Stomach (tissue), 9 donors: Measurements from ENCODE around the gene ITSN2. TPM values are rescaled to one million over a fixed set of nuclear protein-coding genes. Genes with fewer than 3 reads are reported as not detected.

ENCODE experiments used
- DNase-seq, 2 donors: peaks; one replicate each; pipeline versions ENCODE4 v3.0.0 to v3.0.0-alpha.2; 2013 to 2019
- H3K27ac ChIP-seq, 5 donors: fragments of 200-600 bp in 4 of 5; sonication (generic) in 4 of 5; one replicate each; pipeline ENCODE4 v1.5.1; 2013 to 2019; ENCODE audit warnings: mild to moderate bottlenecking in 1 of 5, moderate library complexity in 1 of 5
- H3K27me3 ChIP-seq, 3 donors: fragments of 200-600 bp; sonication (generic); one replicate each; pipeline ENCODE4 v1.5.1; 2017 to 2019; ENCODE audit warnings: mixed run types in 1 of 3
- H3K36me3 ChIP-seq, 4 donors: fragments of 200-600 bp; sonication (generic); 1 replicate in 3 of 4; 2 replicates in 1 of 4; pipeline ENCODE4 v1.5.1; 2016 to 2019
- H3K4me1 ChIP-seq, 4 donors: fragments of 200-600 bp; sonication (generic); one replicate each; pipeline ENCODE4 v1.5.1; 2016 to 2019
- H3K4me3 ChIP-seq, 4 donors: fragments of 200-600 bp; sonication (generic) in 3 of 4; one replicate each; pipeline ENCODE4 v1.5.1; 2016 to 2019; ENCODE audit warnings: mild to moderate bottlenecking in 1 of 4
- H3K9me3 ChIP-seq, 4 donors: fragments of 200-600 bp; sonication (generic); one replicate each; pipeline ENCODE4 v1.5.1; 2016 to 2019
- CTCF ChIP-seq, 7 experiments: fragments of 450-650 bp in 4 of 7; fragments of 200-600 bp in 3 of 7; sonication (generic) in 3 of 7; IDR thresholded peaks; one replicate each; pipeline ENCODE4 v1.5.1; 2016 to 2019; ENCODE audit warnings: antibody characterized with exemption in 7 of 7, control low read depth in 2 of 7, mild to moderate bottlenecking in 1 of 7
- EP300 ChIP-seq: sonication (generic); formaldehyde crosslinking; IDR thresholded peaks from one replicate; pipeline ENCODE4 v1.6.1; 2017; ENCODE audit warnings: antibody characterized with exemption
- POLR2A ChIP-seq, 4 donors: fragments of 450-650 bp; IDR thresholded peaks; one replicate each; pipeline ENCODE4 v1.6.1; 2016; ENCODE audit warnings: antibody characterized with exemption in 4 of 4, control low read depth in 2 of 4, mild to moderate bottlenecking in 1 of 4, moderate library complexity in 1 of 4
- POLR2AphosphoS5 ChIP-seq, 3 donors: sonication (generic); formaldehyde crosslinking; IDR thresholded peaks; one replicate each; pipeline ENCODE4 v1.6.1; 2016; ENCODE audit warnings: antibody characterized with exemption in 3 of 3
- WGBS, 5 donors: extraction: QIAGEN DNeasy Blood & Tissue Kit in 3 of 5; methylation state at CpG; one replicate each; pipeline versions ENCODE4 v1.1.5 to v1.1.7; 2013 to 2018; 5-methylcytosine and 5-hydroxymethylcytosine counted together
- intact Hi-C: fragments of 100-400 bp; cut with DNase I; formaldehyde crosslinking; loops from one replicate; pipeline ENCODE4 v1.15.1; 2023; ENCODE audit warnings: low total_unique reads
- polyA plus RNA-seq, 3 donors: library from polyadenylated mRNA; stranded (reverse); fragments of 200-250 nt; gene quantifications; one replicate each; pipeline ENCODE4 v1.2.3, GENCODE V29; 2013
- total RNA-seq, 5 donors: library from RNA; depleted of rRNA; stranded (reverse); fragments of >200 nt; gene quantifications; one replicate each; pipeline versions ENCODE4 v1.1.0 to v1.2.3, GENCODE V29; 2014 to 2016
- donor health status: healthy with polysubstance abuse.
- donor health status: Bipolar disorder and iron deficiency.
- donor health status: healthy.

ITSN2 gene
- total and polyA plus RNA-seq, 8 donors = 14.6 to 216 (median 44.9) TPM

GRCh38 chr2:24382363-24383073 is 22.2 kb upstream of the ITSN2 start:
- H3K4me3 ChIP-seq = no peak overlapping the region
- no peaks in the 10 kb centered on the region for H3K9me3 ChIP-seq
- no peak for TF ChIP-seq POLR2A (IDR thresholded peaks at IDR 0.05)
- TF ChIP-seq POLR2AphosphoS5 (IDR thresholded peaks at IDR 0.05) = peak in 1 of 3 donors; percentile 59
- no peak for TF ChIP-seq EP300
- TF ChIP-seq CTCF (IDR thresholded peaks at IDR 0.05) = peak in 5 of 7 experiments; percentile 12 to 84 (median 78)
- H3K4me1 ChIP-seq = peaks cover 0 to 11% (median 3%) of the 10 kb centered on the region in 4 donors
- H3K27ac ChIP-seq = no peak overlapping the region
- intact Hi-C loops = no loop called here
- H3K36me3 ChIP-seq = no peaks in the 10 kb centered on the region
- peak; percentile 60 to 88 for DNase-seq
- H3K27me3 ChIP-seq = no peaks in the 10 kb centered on the region
- WGBS, 5 donors = 23 to 31% (median 25%) methylated on average over 10 of the region's 10 CpGs

GRCh38 chr2:24380820-24381219 is 20.5 kb upstream of the ITSN2 start:
- no peak for DNase-seq
- Histone ChIP-seq H3K27me3 (no peaks in the 10 kb centered on the region), H3K4me1 (peaks cover 0 to 11% (median 3%) of the 10 kb centered on the region in 4 donors), H3K9me3 (no peaks in the 10 kb centered on the region), H3K27ac (no peak overlapping the region), H3K36me3 (no peaks in the 10 kb centered on the region), H3K4me3 (no peak overlapping the region)
- 44 to 61% (median 56%) methylated on average over 2 of the region's 2 CpGs for WGBS, 5 donors
- intact Hi-C loops = no loop called here
- TF ChIP-seq POLR2AphosphoS5 (IDR thresholded peaks at IDR 0.05) = no peak
- no peak for TF ChIP-seq CTCF (IDR thresholded peaks at IDR 0.05)
- no peak for TF ChIP-seq POLR2A (IDR thresholded peaks at IDR 0.05)
- no peak for TF ChIP-seq EP300

GRCh38 chr2:24375349-24376087 is 15.2 kb upstream of the ITSN2 start:
- no peak for TF ChIP-seq POLR2A (IDR thresholded peaks at IDR 0.05)
- no peaks in the 10 kb centered on the region for H3K9me3 ChIP-seq
- no peak overlapping the region for H3K4me3 ChIP-seq
- no peaks in the 10 kb centered on the region for H3K36me3 ChIP-seq
- no peaks in the 10 kb centered on the region for H3K4me1 ChIP-seq
- peak in 1 of 2 donors; percentile 13 for DNase-seq
- intact Hi-C loops = no loop called here
- no peak overlapping the region for H3K27ac ChIP-seq
- no peaks in the 10 kb centered on the region for H3K27me3 ChIP-seq
- 72 to 79% (median 76%) methylated on average over 7 to 8 of the region's 8 CpGs for WGBS, 5 donors

GRCh38 chr2:24374301-24374700 is 14.0 kb upstream of the ITSN2 start:
- Histone ChIP-seq H3K27me3 (no peaks in the 10 kb centered on the region), H3K4me3 (no peak overlapping the region), H3K36me3 (no peaks in the 10 kb centered on the region), H3K27ac (no peak overlapping the region), H3K9me3 (no peaks in the 10 kb centered on the region), H3K4me1 (no peaks in the 10 kb centered on the region)
- no peak for DNase-seq
- 45 to 67% (median 48%) methylated on average over 3 to 4 of the region's 4 CpGs for WGBS, 5 donors
- TF ChIP-seq POLR2A (IDR thresholded peaks at IDR 0.05) = no peak
- no peak for TF ChIP-seq EP300
- TF ChIP-seq POLR2AphosphoS5 (IDR thresholded peaks at IDR 0.05) = no peak
- TF ChIP-seq CTCF (IDR thresholded peaks at IDR 0.05) = no peak
- intact Hi-C loops = no loop called here

GRCh38 chr2:24372033-24372432 is 11.7 kb upstream of the ITSN2 start:
- Histone ChIP-seq H3K27me3 (no peaks in the 10 kb centered on the region), H3K4me3 (no peak overlapping the region), H3K36me3 (no peaks in the 10 kb centered on the region), H3K9me3 (no peaks in the 10 kb centered on the region), H3K27ac (no peak overlapping the region), H3K4me1 (no peaks in the 10 kb centered on the region)
- DNase-seq = no peak
- 79 to 85% (median 84%) methylated on average over 7 of the region's 7 CpGs for WGBS, 5 donors
- no peak for TF ChIP-seq EP300
- no peak for TF ChIP-seq POLR2A (IDR thresholded peaks at IDR 0.05)
- TF ChIP-seq POLR2AphosphoS5 (IDR thresholded peaks at IDR 0.05) = no peak
- TF ChIP-seq CTCF (IDR thresholded peaks at IDR 0.05) = no peak
- intact Hi-C loops = no loop called here
